SK-N-SH (cell line): ENCODE results near the gene ADH5. TPM values are rescaled to one million over a fixed set of nuclear protein-coding genes. Genes with fewer than 3 reads are reported as not detected.

Experiments used
- CTCF ChIA-PET: fragments of 300-600, 350-600 bp; formaldehyde crosslinking; extraction: SDS; loops from one replicate; lab custom pipeline; 2021; lab: Yijun Ruan, JAX
- POLR2A ChIA-PET: fragments of 350-600 bp; sonication (Branson Sonifier 250); formaldehyde crosslinking; extraction: SDS; loops from one replicate; lab custom pipeline; 2020; ENCODE audit warnings: antibody characterized with exemption, inconsistent platforms; lab: Yijun Ruan, JAX
- DNase-seq: peaks from one replicate; pipeline ENCODE4 v3.0.0; 2012
- H2AFZ ChIP-seq: fragments of 200-600 bp; sonication (generic); 2 replicates; pipeline ENCODE4 v1.8.1; 2016; ENCODE audit warnings: antibody characterized with exemption, mild to moderate bottlenecking, low read depth
- H3F3A ChIP-seq: fragments of 200-600 bp; sonication (generic); replicated peaks from 2 replicates; pipeline ENCODE3; 2016; ENCODE audit warnings: antibody characterized with exemption, mild to moderate bottlenecking; ENCODE audit not compliant: insufficient read depth
- H3K27ac ChIP-seq, 2 experiments: fragments of 200-500 bp in 1 of 2; fragments of 200-600 bp in 1 of 2; sonication (Bioruptor generic) in 1 of 2; sonication (generic), shearing (Covaris generic) in 1 of 2; 2 replicates each; pipeline versions ENCODE4 v1.5.1 to v1.6.1; 2014 to 2016; ENCODE audit warnings: low read depth in 2 of 2, inconsistent platforms in 1 of 2, low read length in 1 of 2, mild to moderate bottlenecking in 1 of 2, mixed read lengths in 1 of 2
- H3K27me3 ChIP-seq: fragments of 200-600 bp; sonication (generic), shearing (Covaris generic); 2 replicates; pipeline ENCODE4 v1.6.1; 2016; ENCODE audit warnings: mixed run types; ENCODE audit not compliant: insufficient read depth
- H3K36me3 ChIP-seq, 2 experiments: fragments of 200-500 bp in 1 of 2; fragments of 200-600 bp in 1 of 2; sonication (Bioruptor generic) in 1 of 2; sonication (generic) in 1 of 2; replicated peaks in 1 of 2; 2 replicates each; pipeline versions ENCODE3 to v1.5.1; 2014 to 2016; ENCODE audit warnings: low read length in 1 of 2, mild to moderate bottlenecking in 1 of 2; ENCODE audit not compliant: insufficient read depth in 2 of 2, control insufficient read depth in 1 of 2
- H3K4me1 ChIP-seq, 2 experiments: fragments of 200-500 bp in 1 of 2; fragments of 200-600 bp in 1 of 2; sonication (Bioruptor generic) in 1 of 2; sonication (generic), shearing (Covaris generic) in 1 of 2; 2 replicates each; pipeline versions ENCODE4 v1.5.1 to v1.6.1; 2014 to 2016; ENCODE audit warnings: low read depth in 1 of 2, low read length in 1 of 2, mixed run types in 1 of 2; ENCODE audit not compliant: insufficient read depth in 2 of 2, control insufficient read depth in 1 of 2
- H3K4me2 ChIP-seq: fragments of 200-600 bp; sonication (generic), shearing (Covaris generic); 2 replicates; pipeline ENCODE4 v1.6.1; 2017; ENCODE audit warnings: mixed run types
- H3K4me3 ChIP-seq, 2 experiments: fragments of 200-500 bp in 1 of 2; fragments of 200-600 bp in 1 of 2; sonication (Bioruptor generic) in 1 of 2; sonication (generic), shearing (Covaris generic) in 1 of 2; 2 replicates each; pipeline versions ENCODE4 v1.5.1 to v1.8.1; 2014 to 2016; ENCODE audit warnings: low read depth in 2 of 2, inconsistent platforms in 1 of 2, low read length in 1 of 2, mild to moderate bottlenecking in 1 of 2, mixed read lengths in 1 of 2, moderate library complexity in 1 of 2
- H3K79me2 ChIP-seq: fragments of 200-600 bp; sonication (generic); 2 replicates; pipeline ENCODE4 v1.8.1; 2017; ENCODE audit warnings: mild to moderate bottlenecking; ENCODE audit not compliant: insufficient read depth
- H3K9ac ChIP-seq: fragments of 200-600 bp; sonication (generic); 2 replicates; pipeline ENCODE4 v1.6.1; 2017; ENCODE audit warnings: mixed run types
- H3K9me2 ChIP-seq: fragments of 200-600 bp; sonication (generic); 2 replicates; pipeline ENCODE4 v1.6.1; 2017; ENCODE audit warnings: mixed run types
- H3K9me3 ChIP-seq: fragments of 200-600 bp; sonication (generic); 2 replicates; pipeline ENCODE4 v1.6.1; 2017; ENCODE audit warnings: mixed run types, mild to moderate bottlenecking, moderate library complexity
- H4K20me1 ChIP-seq: fragments of 200-600 bp; sonication (generic); 2 replicates; pipeline ENCODE4 v1.6.1; 2017; ENCODE audit warnings: mild to moderate bottlenecking, mixed run types; ENCODE audit not compliant: insufficient read depth
- EZH2phosphoT487 ChIP-seq: fragments of 200-600 bp; sonication (generic); IDR thresholded peaks from 2 replicates; pipeline ENCODE4 v1.6.1; 2017; ENCODE audit warnings: low read depth, mixed run types, mild to moderate bottlenecking, antibody characterized with exemption, moderate library complexity, borderline replicate concordance
- FOSL2 ChIP-seq: IDR thresholded peaks from 2 replicates; pipeline ENCODE4 v1.4.0; 2012; ENCODE audit warnings: low read depth, mild to moderate bottlenecking, moderate library complexity, borderline replicate concordance
- FOXJ3 ChIP-seq: sonication (generic); formaldehyde crosslinking; IDR thresholded peaks from 2 replicates; pipeline ENCODE4 v1.5.1; 2020; ENCODE audit warnings: mild to moderate bottlenecking, missing genetic modification reagents
- GATA2 ChIP-seq: sonication (generic); formaldehyde crosslinking; IDR thresholded peaks from 2 replicates; pipeline ENCODE4 v1.5.0; 2020; ENCODE audit warnings: mild to moderate bottlenecking, missing genetic modification reagents
- JUND ChIP-seq: IDR thresholded peaks from 2 replicates; pipeline ENCODE4 v1.4.0; 2012
- MAX ChIP-seq: IDR thresholded peaks from 2 replicates; pipeline ENCODE4 v1.4.0; 2012; ENCODE audit warnings: low read depth
- MEF2A ChIP-seq: IDR thresholded peaks from 2 replicates; pipeline ENCODE4 v1.4.0; 2012; ENCODE audit warnings: low read depth, borderline replicate concordance
- NFIC ChIP-seq: IDR thresholded peaks from 2 replicates; pipeline ENCODE4 v1.4.0; 2012; ENCODE audit warnings: borderline replicate concordance
- RAD21 ChIP-seq: IDR thresholded peaks from 2 replicates; pipeline ENCODE4 v1.6.1; 2012; ENCODE audit warnings: mild to moderate bottlenecking, low read length
- SMC3 ChIP-seq: IDR thresholded peaks from 2 replicates; pipeline ENCODE4 v1.6.1; 2012; ENCODE audit warnings: low read depth, low read length, improper control_type of control experiment
- TCF12 ChIP-seq: IDR thresholded peaks from 2 replicates; pipeline ENCODE4 v1.4.0; 2012
- WGBS: methylation state at CpG from one replicate; pipeline ENCODE4 v1.1.6; 2017; ENCODE audit warnings: low lambda C conversion rate; 5-methylcytosine and 5-hydroxymethylcytosine counted together
- polyA plus RNA-seq, 3 experiments: library from polyadenylated mRNA; depleted of rRNA; stranded (reverse); fragments of >200 nt; gene quantifications; 2 replicates each; pipeline ENCODE4 v1.2.3, GENCODE V29; 2012
- TF ChIP-seq, protein P1 (sequence below): IDR thresholded peaks from 2 replicates; pipeline ENCODE4 v1.4.0; 2012; ENCODE audit warnings: low read depth, borderline replicate concordance
- TF ChIP-seq, protein P2 (sequence below): fragments of 150-350 bp; IDR thresholded peaks from 2 replicates; pipeline ENCODE4 v1.6.1; 2016; ENCODE audit warnings: mild to moderate bottlenecking, low read depth, low read length

The ADH5 gene
- polyA plus RNA-seq, 1 of the 3 experiments (the other 2 are of a cell fraction) = 111 TPM

DNA sequence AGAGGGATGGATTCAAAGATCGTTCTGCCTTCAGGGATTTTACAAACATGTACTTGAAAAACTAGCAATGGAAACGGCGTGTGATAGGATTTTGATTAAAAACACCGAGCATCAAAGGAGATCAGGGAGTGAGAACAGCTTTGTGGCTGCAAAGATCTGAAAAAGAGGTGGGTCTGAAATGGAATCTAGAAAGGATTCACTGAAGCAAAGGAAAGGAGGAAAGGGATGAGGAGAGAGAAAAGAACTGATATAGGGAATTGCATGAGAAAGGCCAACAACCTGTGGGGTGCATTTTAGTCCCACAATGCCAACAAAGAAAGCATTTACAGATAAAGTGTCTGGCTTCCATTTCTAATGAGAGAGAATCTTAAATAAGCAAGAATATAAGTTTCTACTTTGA, 32.4 kb upstream of the ADH5 start:
- Histone ChIP-seq H2AFZ (no peak overlapping the region), H3K4me3 (no peak overlapping the region), H3F3A (peaks cover 3% of the 10 kb centered on the region), H3K9ac (no peak overlapping the region), H3K79me2 (no peaks in the 10 kb centered on the region), H3K36me3 (no peaks in the 10 kb centered on the region), H3K27ac (no peak overlapping the region), H4K20me1 (no peaks in the 10 kb centered on the region), H3K9me3 (no peaks in the 10 kb centered on the region), H3K9me2 (no peaks in the 10 kb centered on the region), H3K27me3 (no peaks in the 10 kb centered on the region), H3K4me1 (no peaks in the 10 kb centered on the region), H3K4me2 (no peak overlapping the region)
- no peak for TF ChIP-seq FOSL2
- TF ChIP-seq EZH2phosphoT487 = no peak
- no peak for TF ChIP-seq FOXJ3 (CRISPR knock-in tag)
- no peak for TF ChIP-seq MEF2A
- TF ChIP-seq, protein P1, sequence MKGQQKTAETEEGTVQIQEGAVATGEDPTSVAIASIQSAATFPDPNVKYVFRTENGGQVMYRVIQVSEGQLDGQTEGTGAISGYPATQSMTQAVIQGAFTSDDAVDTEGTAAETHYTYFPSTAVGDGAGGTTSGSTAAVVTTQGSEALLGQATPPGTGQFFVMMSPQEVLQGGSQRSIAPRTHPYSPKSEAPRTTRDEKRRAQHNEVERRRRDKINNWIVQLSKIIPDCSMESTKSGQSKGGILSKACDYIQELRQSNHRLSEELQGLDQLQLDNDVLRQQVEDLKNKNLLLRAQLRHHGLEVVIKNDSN = no peak
- TF ChIP-seq MAX = no peak
- TF ChIP-seq, protein P2, sequence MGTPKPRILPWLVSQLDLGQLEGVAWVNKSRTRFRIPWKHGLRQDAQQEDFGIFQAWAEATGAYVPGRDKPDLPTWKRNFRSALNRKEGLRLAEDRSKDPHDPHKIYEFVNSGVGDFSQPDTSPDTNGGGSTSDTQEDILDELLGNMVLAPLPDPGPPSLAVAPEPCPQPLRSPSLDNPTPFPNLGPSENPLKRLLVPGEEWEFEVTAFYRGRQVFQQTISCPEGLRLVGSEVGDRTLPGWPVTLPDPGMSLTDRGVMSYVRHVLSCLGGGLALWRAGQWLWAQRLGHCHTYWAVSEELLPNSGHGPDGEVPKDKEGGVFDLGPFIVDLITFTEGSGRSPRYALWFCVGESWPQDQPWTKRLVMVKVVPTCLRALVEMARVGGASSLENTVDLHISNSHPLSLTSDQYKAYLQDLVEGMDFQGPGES = no peak
- TF ChIP-seq SMC3 = no peak
- ChIA-PET POLR2A (no interaction called here), CTCF (interaction anchor here (0.7 to 3.3 kb wide), 5 partner anchors 126 to 342 kb away, joined by 3 to 13 read pairs (median 4); partner anchors contain the start of gene METAP1)
- DNase-seq = no peak
- 63% methylated on average over 4 of the region's 4 CpGs for WGBS

DNA sequence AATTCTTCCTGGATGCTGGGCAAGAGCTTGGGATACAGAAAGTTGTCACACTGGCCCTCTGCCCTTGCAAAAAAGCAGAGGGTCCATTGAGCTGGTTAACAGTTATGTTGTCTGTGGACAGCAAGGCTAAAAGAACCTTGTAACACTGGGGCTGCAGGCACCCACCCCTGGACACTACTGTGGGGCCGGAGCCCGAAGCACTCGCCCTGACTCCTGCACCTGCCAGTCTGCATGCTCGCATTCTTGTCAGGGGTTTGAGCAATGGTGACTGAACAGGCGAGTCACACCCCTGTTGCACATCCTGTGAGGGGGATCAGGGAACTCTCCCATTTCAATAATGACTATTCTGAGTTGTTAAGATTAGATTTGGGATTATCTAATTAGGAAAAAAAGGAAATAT, 31.9 kb upstream of the ADH5 start:
- no peak for DNase-seq
- no peak overlapping the region for H3K4me2 ChIP-seq
- ChIA-PET CTCF (interaction anchor here (1.1 to 3.3 kb wide), 3 partner anchors 125 to 343 kb away, joined by 4 to 13 read pairs (median 12); partner anchors contain the start of gene METAP1), POLR2A (no interaction called here)
- TF ChIP-seq GATA2 (CRISPR knock-in tag) = no peak
- TF ChIP-seq NFIC = no peak
- TF ChIP-seq TCF12 = no peak
- no peak for TF ChIP-seq JUND
- no peak for TF ChIP-seq RAD21
- H3K9ac ChIP-seq = no peak overlapping the region
- 86% methylated on average over 5 of the region's 5 CpGs for WGBS
- H3K4me3 ChIP-seq = no peak overlapping the region
- no peaks in the 10 kb centered on the region for H3K4me1 ChIP-seq
- H3K9me2 ChIP-seq = no peaks in the 10 kb centered on the region
- no peaks in the 10 kb centered on the region for H3K79me2 ChIP-seq
- no peaks in the 10 kb centered on the region for H3K36me3 ChIP-seq
- peaks cover 3% of the 10 kb centered on the region for H3F3A ChIP-seq
- no peak overlapping the region for H3K27ac ChIP-seq
- H3K9me3 ChIP-seq = no peaks in the 10 kb centered on the region
- H4K20me1 ChIP-seq = no peaks in the 10 kb centered on the region
- H2AFZ ChIP-seq = no peak overlapping the region
- no peaks in the 10 kb centered on the region for H3K27me3 ChIP-seq
